Measurements from ENCODE around the gene PYCR2. TPM values are rescaled to one million over a fixed set of nuclear protein-coding genes. Genes with fewer than 3 reads are reported as not detected.

PYCR2 gene
- total RNA-seq, 4 donors from 2014 or later: 38.8 to 55.0 (median 41.0) TPM

DNA sequence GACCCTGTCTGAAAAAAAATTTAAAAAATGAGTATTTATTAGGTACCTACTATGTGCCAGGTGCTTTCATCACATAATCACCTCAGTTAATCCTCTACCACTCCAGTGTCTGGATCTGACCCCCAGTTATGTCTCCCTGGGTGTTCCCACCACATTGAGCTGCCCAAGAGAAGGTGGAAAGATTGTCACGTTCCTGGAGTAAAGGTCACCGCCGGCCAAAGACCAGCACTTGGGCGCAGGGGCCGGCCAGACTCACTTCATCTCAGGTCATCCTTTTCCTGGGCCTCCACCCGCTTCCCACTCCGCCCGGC lies 714 bp downstream of the PYCR2 start:
- Histone ChIP-seq H3K36me3 (peaks cover 3 to 6% of the 10 kb centered on the region in 2 donors), H3K9me3 (no peaks in the 10 kb centered on the region), H3K27ac (peak overlapping the region in 1 of 3 donors; percentile 74), H3K4me1 (peaks cover 6 to 12% of the 10 kb centered on the region in 2 donors), H3K4me3 (replicated peaks in 1 of 3) (peak overlapping the region; percentile 55 to 93 (median 83)), H3K27me3 (no peaks in the 10 kb centered on the region)
- WGBS, 2 donors: 0% methylated on average over 8 of the region's 8 CpGs
- no peak for DNase-seq
- TF ChIP-seq, protein P1, sequence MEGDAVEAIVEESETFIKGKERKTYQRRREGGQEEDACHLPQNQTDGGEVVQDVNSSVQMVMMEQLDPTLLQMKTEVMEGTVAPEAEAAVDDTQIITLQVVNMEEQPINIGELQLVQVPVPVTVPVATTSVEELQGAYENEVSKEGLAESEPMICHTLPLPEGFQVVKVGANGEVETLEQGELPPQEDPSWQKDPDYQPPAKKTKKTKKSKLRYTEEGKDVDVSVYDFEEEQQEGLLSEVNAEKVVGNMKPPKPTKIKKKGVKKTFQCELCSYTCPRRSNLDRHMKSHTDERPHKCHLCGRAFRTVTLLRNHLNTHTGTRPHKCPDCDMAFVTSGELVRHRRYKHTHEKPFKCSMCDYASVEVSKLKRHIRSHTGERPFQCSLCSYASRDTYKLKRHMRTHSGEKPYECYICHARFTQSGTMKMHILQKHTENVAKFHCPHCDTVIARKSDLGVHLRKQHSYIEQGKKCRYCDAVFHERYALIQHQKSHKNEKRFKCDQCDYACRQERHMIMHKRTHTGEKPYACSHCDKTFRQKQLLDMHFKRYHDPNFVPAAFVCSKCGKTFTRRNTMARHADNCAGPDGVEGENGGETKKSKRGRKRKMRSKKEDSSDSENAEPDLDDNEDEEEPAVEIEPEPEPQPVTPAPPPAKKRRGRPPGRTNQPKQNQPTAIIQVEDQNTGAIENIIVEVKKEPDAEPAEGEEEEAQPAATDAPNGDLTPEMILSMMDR (IDR thresholded peaks at IDR 0.05): no peak
- no peak for TF ChIP-seq POLR2A (IDR thresholded peaks at IDR 0.05)
- intact Hi-C loops (cut with DNase I): loop anchor here (5.0 kb wide), 1 partner anchor 49 kb away; no protein-coding TSS in a partner anchor

DNA sequence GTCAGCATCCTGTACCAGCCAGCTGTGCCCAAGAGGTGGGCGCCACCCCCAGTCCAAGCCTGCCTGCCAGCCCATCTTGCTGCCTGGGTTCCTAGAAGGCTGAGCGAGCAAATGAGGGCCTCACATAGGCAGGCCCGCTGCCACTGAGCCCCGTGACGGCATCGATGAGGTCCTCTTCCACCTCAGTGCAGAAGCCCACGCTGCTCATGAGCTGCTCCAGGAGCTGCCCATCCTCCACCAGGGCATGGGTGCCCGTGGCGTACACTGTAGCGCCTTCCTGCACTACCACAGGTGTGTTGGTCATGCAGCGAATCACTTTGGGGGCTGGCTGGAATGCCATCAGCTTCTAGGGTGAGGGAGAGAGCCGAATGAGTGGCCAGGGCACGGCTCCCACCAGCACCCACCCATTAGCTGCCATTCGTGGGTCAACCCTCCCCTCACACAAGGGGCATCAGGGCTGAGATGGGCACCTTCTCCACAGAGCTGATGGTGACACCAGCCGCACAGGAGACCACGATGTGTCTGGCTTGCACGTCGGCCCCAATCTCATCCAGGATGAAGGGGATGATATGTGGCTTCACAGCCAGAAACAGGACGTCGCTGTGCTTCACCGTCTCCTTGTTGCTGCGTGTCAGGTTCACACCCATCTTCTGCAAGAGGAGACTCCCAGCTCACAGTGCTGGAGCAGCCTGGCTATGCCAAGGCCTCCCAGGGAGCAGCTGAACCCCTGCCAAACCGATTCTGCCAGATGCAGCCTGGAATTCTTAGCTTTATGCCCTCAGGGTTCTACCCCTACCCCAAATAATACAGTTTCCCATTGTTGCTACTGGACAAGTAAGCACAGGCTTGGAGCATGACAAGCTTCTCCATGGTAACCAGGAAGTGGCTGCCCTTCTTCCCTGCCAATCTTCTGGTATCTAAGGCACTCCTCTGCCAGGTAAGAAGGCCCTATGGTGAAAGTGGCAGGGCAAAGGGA lies 2.0 kb downstream of the PYCR2 start:
- DNase-seq: no peak
- H3K27me3 ChIP-seq: no peaks in the 10 kb centered on the region
- intact Hi-C loops (cut with DNase I): loop anchor here (5.0 kb wide), 1 partner anchor 50 kb away; no protein-coding TSS in a partner anchor
- peaks cover 3 to 6% of the 10 kb centered on the region in 2 donors for H3K36me3 ChIP-seq
- no peaks in the 10 kb centered on the region for H3K9me3 ChIP-seq
- 94 to 95% methylated on average over 14 to 16 of the region's 23 CpGs for WGBS, 2 donors
- no peak overlapping the region for H3K4me3 ChIP-seq (replicated peaks in 1 of 3)
- H3K4me1 ChIP-seq: peaks cover 6 to 12% of the 10 kb centered on the region in 2 donors
- TF ChIP-seq, protein P1 (IDR thresholded peaks at IDR 0.05): no peak
- TF ChIP-seq POLR2A (IDR thresholded peaks at IDR 0.05): no peak
- H3K27ac ChIP-seq: no peak overlapping the region

DNA sequence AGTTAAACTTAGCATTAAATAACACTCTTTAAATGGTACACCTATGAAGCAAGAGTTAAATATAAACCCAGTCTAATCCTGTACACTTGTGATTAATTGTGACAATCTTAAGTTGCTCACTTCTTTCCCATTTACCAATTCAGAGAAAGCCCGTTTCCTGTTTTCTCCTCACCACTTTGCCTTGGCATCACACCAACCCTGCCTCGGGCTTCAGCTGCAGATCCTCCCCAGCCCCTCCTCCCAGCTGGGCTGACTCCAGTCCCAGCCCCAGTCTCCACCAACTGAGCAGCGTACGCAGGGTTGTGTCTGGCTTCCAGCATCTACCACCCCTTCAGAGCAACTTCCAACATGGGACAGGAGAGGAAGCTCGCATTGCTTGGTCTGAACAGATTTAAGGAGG lies 4.1 kb downstream of the PYCR2 start:
- peak in 1 of 2 donors; percentile 24 for DNase-seq
- intact Hi-C loops (cut with DNase I): loop anchor here (5.0 kb wide), 1 partner anchor 52 kb away; no protein-coding TSS in a partner anchor

DNA sequence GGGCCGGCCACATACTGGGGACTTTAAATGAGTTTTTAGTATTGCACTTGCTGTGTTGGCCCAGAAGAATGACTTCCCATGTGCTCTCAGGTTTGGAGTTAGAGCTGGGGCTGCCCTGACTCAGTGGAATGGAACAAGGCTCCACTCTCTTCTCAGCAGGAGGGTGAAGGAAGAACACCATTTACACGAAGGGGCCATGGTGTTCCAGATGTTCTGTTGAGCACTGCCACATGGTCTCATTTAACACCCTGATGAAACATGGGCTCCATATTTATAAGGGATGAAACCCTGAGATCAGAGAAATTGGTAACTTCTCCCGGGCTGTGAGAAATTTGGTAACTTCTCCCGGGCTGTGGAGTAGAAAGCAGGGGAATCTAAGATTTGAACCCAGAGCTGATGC lies 5.8 kb downstream of the PYCR2 start:
- no peaks in the 10 kb centered on the region for H3K9me3 ChIP-seq
- no peaks in the 10 kb centered on the region for H3K27me3 ChIP-seq
- H3K4me1 ChIP-seq: peaks cover 3 to 11% of the 10 kb centered on the region in 2 donors
- intact Hi-C loops (cut with DNase I): no loop called here
- H3K36me3 ChIP-seq: peaks cover 3 to 6% of the 10 kb centered on the region in 2 donors
- TF ChIP-seq, protein P1 (IDR thresholded peaks at IDR 0.05): no peak
- TF ChIP-seq POLR2A (IDR thresholded peaks at IDR 0.05): no peak
- H3K27ac ChIP-seq: no peak overlapping the region
- no peak for DNase-seq
- 86 to 93% methylated on average over 4 of the region's 4 CpGs for WGBS, 2 donors
- no peak overlapping the region for H3K4me3 ChIP-seq (replicated peaks in 1 of 3)

More for the DNA sequence above, 4.1 kb downstream of the PYCR2 start:
- WGBS, 2 donors: 55 to 61% methylated on average over 5 of the region's 5 CpGs
- no peak overlapping the region for H3K27ac ChIP-seq
- H3K36me3 ChIP-seq: peaks cover 3 to 6% of the 10 kb centered on the region in 2 donors
- H3K4me3 ChIP-seq (replicated peaks in 1 of 3): no peak overlapping the region
- no peak for TF ChIP-seq POLR2A (IDR thresholded peaks at IDR 0.05)
- TF ChIP-seq, protein P1 (IDR thresholded peaks at IDR 0.05): no peak
- no peaks in the 10 kb centered on the region for H3K27me3 ChIP-seq
- peaks cover 6 to 12% of the 10 kb centered on the region in 2 donors for H3K4me1 ChIP-seq
- H3K9me3 ChIP-seq: no peaks in the 10 kb centered on the region

DNA sequence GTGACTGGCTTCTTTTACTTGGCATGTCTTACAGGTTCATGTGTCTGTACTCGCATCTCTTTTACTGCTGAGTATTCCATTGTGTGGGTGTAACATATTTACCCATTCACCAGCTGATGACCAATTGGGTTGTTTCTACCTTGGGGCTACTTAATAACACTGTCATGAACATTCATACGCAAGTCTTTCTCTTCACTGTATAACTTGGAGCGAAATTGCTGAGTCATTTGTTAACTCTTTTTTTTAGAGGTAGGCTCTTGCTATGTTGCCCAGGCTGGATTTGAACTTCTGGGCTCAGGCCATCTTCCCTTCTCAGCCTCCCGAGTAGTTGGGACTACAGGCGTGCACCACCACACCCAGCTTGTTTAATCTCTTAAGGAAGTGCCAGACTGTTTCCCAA lies 6.5 kb downstream of the PYCR2 start:
- no peak for TF ChIP-seq POLR2A (IDR thresholded peaks at IDR 0.05)
- TF ChIP-seq, protein P1 (IDR thresholded peaks at IDR 0.05): no peak
- Histone ChIP-seq H3K27ac (no peak overlapping the region), H3K9me3 (no peaks in the 10 kb centered on the region), H3K36me3 (peaks cover 3 to 6% of the 10 kb centered on the region in 2 donors), H3K4me1 (peaks cover 0 to 3% of the 10 kb centered on the region in 2 donors), H3K4me3 (replicated peaks in 1 of 3) (no peak overlapping the region), H3K27me3 (no peaks in the 10 kb centered on the region)
- no peak for DNase-seq
- WGBS, 2 donors: 94 to 97% methylated on average over 5 of the region's 5 CpGs
- intact Hi-C loops (cut with DNase I): no loop called here
